H54 (cell line): Measurements from ENCODE around the gene POLE2.
"Not testable (repeated sequence)": the region's sequence is repeated elsewhere in the genome, so short reads cannot be mapped to it uniquely, and the experiment has no call there.

ENCODE experiments used
- DNase-seq: peaks from one replicate; pipeline ENCODE4 v3.0.0; 2011; ENCODE audit warnings: low spot score, mixed read lengths; ENCODE audit not compliant: insufficient read length
- FAIRE-seq: peaks from 3 replicates; lab custom pipeline; 2011; peaks lifted over from hg19 to GRCh38; lab: Jason Lieb, UNC
- POLR2A ChIP-seq: IDR thresholded peaks from 2 replicates; pipeline ENCODE4 v1.6.1; 2011; ENCODE audit warnings: low read depth, mild to moderate bottlenecking, low read length

POLE2 gene

GRCh38 chr14:49619730-49620129 lies 68.3 kb downstream of the POLE2 start:
- DNase-seq (no peak), FAIRE-seq (no peak)
- TF ChIP-seq POLR2A: no peak

GRCh38 chr14:49619273-49619672 lies 68.7 kb downstream of the POLE2 start:
- not testable (repeated sequence) for DNase-seq, FAIRE-seq

- no peak for TF ChIP-seq POLR2A
- FAIRE-seq (no peak), DNase-seq (no peak)
Measured at GRCh38 chr14:49617852-49618519, 70.0 kb downstream of the POLE2 start.

GRCh38 chr14:49615776-49616175 lies 72.2 kb downstream of the POLE2 start:
- FAIRE-seq (no peak), DNase-seq (no peak)

GRCh38 chr14:49614196-49614595 lies 73.8 kb downstream of the POLE2 start:
- TF ChIP-seq POLR2A: no peak
- no peak for DNase-seq
- no peak for FAIRE-seq

More at GRCh38 chr14:49615776-49616175, 72.2 kb downstream of the POLE2 start:
- no peak for TF ChIP-seq POLR2A

- DNase-seq: no peak
- FAIRE-seq: no peak
- no peak for TF ChIP-seq POLR2A
Measured at GRCh38 chr14:49612671-49613070, 75.3 kb downstream of the POLE2 start.

- FAIRE-seq (no peak), DNase-seq (no peak)
- no peak for TF ChIP-seq POLR2A
Measured at GRCh38 chr14:49612251-49612650, 75.8 kb downstream of the POLE2 start.

GRCh38 chr14:49607583-49607982 lies 80.4 kb downstream of the POLE2 start:
- TF ChIP-seq POLR2A: no peak
- FAIRE-seq (no peak), DNase-seq (no peak)

- FAIRE-seq (no peak), DNase-seq (peak; percentile 47)
- TF ChIP-seq POLR2A: peak; percentile 60; the same call in 1 of the 2 replicates
Measured at GRCh38 chr14:49598485-49599300, 89.3 kb downstream of the POLE2 start, which contains the start of gene LRR1. Gene LRR1 (plus strand): TSS chr14:49598940. CDS start chr14:49599021, 81 bp downstream.

- TF ChIP-seq POLR2A: no peak
- DNase-seq (no peak), FAIRE-seq (no peak)
Measured at GRCh38 chr14:49598189-49598484, 89.9 kb downstream of the POLE2 start.

- no peak for DNase-seq
- no peak for TF ChIP-seq POLR2A
- FAIRE-seq: peak; percentile 45
Measured at GRCh38 chr14:49594347-49595091, 93.5 kb downstream of the POLE2 start.
